Eye (tissue), 1 donor: Measurements from ENCODE around the gene ZFP90.
"Not testable (repeated sequence)": the region's sequence is repeated elsewhere in the genome, so short reads cannot be mapped to it uniquely, and the experiment has no call there.

ENCODE experiments used
- DNase-seq: peaks from one replicate; pipeline ENCODE4 v3.0.0-alpha.2; 2015

The ZFP90 gene

DNA sequence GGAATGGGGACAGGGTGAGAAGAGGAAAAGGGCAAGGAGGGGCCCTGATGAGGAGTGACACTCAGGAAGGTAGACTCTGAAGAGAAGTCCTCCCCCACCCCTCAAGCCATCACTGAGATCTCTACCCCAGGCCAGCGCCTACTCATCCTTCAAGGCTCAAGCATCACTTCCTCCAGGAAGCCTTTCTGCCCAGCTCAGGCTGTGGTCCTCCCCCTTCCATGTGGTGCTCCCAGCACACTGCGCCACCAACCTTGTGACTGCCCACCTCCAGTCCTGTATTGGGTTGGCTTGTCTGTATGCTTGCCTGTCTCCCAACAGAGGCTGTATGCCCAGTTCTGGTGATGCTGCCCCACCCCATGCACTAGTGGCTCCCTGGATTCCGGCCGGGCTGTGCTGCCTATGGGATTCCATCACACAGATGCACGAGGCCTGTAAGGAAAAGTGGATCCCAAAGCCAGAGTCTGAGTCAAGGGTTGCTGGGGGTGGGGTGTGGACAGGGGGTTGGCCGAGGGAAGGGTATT lies 19.8 kb upstream of the ZFP90 start:
- DNase-seq: no peak

GRCh38 chr16:68520649-68521086 lies 18.4 kb upstream of the ZFP90 start:
- peak; percentile 95 for DNase-seq

- no peak for DNase-seq
Measured at GRCh38 chr16:68524069-68524820, 14.8 kb upstream of the ZFP90 start.

- no peak for DNase-seq
Measured at GRCh38 chr16:68526143-68526781, 12.8 kb upstream of the ZFP90 start.

GRCh38 chr16:68526782-68527145 lies 12.3 kb upstream of the ZFP90 start:
- no peak for DNase-seq

DNA sequence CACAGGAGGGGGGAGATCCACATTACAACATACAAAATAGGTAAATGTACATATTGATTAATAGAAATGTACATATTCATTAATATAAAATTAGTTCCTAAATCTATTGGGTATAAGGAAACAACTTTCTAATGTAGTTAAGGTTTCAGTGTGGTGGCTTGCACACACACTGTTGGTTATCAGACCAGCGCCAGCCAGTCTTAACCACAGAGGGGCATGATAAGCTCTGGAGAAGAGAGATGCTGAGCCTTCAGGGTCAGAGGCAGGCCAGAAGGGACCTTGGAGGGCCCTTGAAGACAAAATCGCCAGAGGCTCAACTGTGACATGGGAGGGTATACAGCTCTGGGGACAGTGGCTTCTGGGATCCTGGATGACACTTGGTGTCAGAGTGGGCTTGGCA lies 10.9 kb upstream of the ZFP90 start:
- no peak for DNase-seq

- peak; percentile 94 for DNase-seq
Measured at GRCh38 chr16:68528686-68529379, 10.3 kb upstream of the ZFP90 start.

- no peak for DNase-seq
Measured at GRCh38 chr16:68529608-68529930, 9.5 kb upstream of the ZFP90 start.

DNA sequence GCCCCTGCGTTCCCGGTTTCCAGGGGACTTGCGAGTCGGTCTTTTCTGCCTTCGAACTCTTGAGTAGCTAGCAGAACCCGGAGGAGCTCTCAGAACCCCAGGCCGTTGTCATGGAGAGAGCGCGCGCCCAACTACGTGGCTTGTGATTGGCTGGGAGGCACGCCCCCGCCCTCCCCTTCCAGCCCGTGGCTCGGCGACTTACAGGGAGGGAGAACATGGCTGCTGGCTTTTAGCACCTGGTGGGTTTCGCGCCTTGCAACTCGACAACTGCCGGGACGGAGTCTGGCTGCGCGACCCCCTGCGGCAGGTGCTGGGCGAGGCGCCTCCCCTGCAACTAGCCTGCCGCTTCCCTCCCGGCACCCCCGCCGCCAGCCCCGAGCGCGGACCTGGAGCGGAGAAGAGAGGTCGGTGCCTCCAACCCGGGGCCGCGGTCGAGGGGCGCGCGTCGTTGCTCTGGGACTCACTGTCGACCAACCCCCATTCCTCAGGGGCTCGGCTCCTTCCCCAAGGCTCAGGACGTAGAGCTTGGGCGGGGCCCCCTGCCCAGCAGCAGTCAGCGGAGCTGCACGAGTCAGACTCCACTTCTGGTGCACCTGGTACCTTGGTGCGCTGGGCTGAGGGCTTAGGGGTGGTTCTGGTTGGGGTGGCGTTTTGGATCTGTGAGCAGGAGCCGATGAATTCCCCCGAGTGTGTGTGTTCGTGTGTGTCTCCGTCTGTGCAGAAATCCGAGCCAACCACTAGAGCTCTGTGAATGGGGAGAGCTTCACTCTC lies 9.0 kb upstream of the ZFP90 start:
- DNase-seq: peak; percentile 95

DNA sequence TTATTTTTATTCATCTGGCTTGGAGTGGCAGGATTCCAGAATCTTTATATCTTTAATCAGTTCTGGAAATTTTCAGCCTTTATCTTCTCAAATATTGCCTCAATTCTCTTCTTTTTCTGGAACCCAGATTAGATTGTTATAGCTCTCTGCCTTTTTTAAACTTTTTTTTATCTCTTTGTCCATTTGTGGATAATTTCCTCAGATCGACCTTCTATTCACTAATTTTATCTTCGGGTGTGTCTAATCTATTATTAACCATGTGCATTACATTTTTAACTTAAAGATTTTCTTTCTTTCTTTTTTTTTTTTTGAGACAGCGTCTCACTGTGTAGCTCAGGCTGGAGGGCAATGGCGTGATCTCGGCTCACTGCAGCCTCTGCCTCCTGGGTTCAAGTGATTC lies 5.2 kb upstream of the ZFP90 start:
- no peak for DNase-seq

GRCh38 chr16:68535331-68535730 lies 3.8 kb upstream of the ZFP90 start:
- DNase-seq: no peak

- DNase-seq: peak; percentile 66
Measured at GRCh38 chr16:68539711-68540239, 684 bp downstream of the ZFP90 start.

GRCh38 chr16:68548947-68549346 lies 9.9 kb downstream of the ZFP90 start:
- DNase-seq: no peak

- DNase-seq: no peak
Measured at GRCh38 chr16:68553186-68553585, 14.1 kb downstream of the ZFP90 start.

GRCh38 chr16:68560341-68560740 lies 21.2 kb downstream of the ZFP90 start:
- DNase-seq: not testable (repeated sequence)

DNA sequence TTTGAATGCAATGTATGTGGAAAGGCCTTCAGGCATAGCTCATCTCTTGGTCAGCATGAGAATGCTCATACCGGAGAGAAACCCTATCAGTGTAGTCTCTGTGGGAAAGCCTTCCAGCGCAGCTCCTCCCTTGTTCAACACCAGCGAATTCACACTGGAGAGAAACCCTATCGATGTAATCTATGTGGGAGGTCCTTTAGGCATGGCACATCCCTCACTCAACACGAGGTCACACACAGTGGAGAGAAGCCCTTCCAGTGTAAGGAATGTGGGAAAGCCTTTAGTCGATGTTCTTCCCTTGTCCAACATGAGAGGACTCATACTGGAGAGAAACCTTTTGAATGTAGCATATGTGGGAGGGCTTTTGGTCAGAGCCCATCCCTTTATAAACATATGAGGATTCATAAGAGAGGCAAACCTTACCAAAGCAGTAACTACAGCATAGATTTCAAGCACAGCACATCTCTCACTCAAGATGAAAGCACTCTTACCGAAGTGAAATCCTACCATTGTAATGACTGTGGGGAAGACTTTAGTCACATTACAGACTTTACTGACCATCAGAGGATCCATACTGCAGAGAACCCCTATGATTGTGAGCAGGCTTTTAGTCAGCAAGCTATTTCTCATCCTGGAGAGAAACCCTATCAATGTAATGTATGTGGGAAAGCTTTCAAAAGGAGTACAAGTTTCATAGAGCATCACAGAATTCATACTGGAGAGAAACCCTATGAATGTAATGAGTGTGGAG lies 24.7 kb downstream of the ZFP90 start:
- DNase-seq: no peak

- peak; percentile 18 for DNase-seq
Measured at GRCh38 chr16:68564382-68564985, 25.4 kb downstream of the ZFP90 start.

- DNase-seq: no peak
Measured at GRCh38 chr16:68574479-68574878, 35.4 kb downstream of the ZFP90 start.

DNA sequence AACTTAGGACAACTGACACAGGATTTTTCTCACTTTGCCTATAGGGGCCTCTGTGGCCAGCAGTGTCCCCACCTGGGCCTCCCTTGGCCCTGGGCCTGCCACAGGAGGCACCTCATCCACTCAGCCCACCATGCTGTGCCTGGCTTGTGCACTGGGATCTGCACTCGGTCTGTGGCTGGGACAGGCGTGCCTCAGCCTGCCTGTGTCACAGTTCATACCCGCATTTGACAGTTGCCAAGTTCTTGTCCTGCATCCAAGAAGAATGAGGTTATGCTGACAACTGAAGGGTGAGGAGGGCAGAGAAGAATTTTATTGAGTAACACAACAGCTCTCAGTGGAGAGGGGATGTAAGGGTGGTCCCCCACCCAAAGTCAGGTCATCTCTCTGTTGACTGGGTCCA lies 36.0 kb downstream of the ZFP90 start:
- DNase-seq: no peak

DNA sequence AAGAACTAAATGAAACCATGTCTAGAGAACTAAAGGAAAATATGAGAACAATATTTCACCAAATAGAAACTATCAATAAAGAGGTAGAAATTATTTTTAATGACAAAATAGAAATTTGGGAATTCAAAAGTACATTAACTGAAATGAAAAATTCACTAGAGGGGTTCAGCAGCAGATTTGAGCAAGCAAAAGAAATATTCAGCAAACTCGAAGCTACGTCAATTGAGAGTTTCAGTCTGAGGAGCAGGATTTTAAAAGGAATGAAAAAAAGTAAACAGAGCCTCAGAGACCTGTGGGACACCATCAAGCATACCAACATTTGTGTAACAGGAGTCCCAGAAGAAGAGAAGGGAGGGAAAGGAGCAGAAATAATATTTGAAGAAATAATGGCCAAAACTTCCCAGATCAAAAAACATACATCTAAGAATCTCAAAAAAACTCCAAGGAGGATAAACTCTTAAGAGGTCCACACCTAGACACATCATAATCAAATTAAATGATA lies 38.3 kb downstream of the ZFP90 start:
- no peak for DNase-seq

DNA sequence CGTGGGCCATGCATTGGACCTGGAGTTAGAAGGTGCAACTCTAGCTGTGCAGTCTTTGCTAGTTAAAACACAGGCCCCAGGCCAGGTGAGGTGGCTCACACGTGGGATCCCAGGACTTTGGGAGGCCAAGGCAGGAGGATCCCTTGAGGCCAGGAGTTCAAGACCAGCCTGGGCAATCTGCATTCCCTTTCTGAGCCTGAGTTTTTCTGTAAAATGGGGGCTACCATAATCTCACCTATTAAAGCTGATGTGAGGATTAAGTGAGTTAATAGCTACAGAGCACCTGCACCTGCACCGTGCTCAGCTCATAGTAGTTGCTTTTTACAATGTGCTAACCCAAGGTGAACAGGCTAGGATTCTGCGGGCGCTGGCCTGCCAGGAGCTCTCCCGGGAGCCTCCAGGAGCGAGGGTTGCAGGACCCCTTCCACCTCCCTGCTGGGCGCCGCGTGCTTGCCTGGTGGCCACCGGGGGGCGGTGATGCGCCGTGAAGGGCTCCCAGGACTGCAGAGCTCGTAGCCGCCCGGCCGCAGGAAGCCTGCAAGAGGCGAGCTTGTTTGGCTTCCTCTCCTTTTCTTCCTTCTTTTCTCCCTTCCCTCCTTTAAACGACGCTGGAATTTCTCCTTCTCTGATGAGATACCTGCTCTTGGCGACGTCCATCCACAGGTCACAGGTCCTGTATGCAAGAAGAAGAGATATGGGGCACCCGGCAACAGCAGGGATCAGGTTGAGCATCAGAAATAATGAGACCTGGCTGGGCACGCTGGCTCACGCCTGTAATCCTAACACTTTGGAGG lies 51.3 kb downstream of the ZFP90 start:
- DNase-seq: peak; percentile 77
